Hepatic stellate cell (primary cell): Measurements from ENCODE around the gene LAS1L.
A peak's percentile ranks its signal among the peaks of the same experiment; 100 is the strongest.
"Not testable (repeated sequence)": the region's sequence is repeated elsewhere in the genome, so short reads cannot be mapped to it uniquely, and the experiment has no call there.

Experiments used
- DNase-seq: peaks from one replicate; pipeline ENCODE4 v3.0.0; 2011; ENCODE audit warnings: low spot score

Gene LAS1L

DNA sequence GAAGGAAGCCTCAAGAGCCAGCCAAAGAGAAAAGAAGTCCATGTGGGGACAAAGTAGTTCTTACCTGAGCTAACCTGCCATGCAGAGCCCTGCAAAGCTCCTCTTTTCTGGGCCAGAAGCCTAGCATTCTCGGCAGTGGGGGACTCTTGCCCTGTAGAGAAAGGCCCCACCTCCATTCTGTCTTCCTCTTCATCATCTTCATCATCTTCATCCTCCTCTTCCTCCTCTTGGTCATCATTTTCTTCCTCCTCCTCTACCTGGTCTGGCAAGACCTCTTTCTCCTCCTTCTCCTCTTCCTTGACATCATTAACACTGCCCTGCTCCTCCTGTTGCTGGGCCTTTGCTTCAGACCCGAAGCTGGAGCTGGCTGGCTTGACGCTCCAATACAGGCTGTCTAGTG is 16.7 kb downstream of the LAS1L start:
- no peak for DNase-seq

DNA sequence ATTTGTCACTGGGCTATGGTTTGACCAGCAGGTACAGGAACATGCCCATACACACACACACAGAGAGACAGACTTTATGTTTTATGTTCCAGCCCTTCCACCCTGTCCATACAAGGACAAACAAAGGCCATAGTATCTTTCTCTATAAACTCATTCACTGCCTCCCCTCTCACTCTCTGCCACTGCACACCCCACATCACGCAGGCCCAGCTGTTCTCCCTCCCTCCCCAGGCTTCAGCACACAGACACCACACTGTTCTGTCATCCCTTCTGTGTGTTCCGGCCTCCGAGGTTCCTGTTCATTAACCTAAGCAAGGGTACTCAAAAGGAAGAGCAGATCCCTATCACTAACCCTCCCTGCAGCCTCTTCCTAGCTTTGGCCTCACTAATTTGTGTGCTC is 17.8 kb downstream of the LAS1L start:
- no peak for DNase-seq

DNA sequence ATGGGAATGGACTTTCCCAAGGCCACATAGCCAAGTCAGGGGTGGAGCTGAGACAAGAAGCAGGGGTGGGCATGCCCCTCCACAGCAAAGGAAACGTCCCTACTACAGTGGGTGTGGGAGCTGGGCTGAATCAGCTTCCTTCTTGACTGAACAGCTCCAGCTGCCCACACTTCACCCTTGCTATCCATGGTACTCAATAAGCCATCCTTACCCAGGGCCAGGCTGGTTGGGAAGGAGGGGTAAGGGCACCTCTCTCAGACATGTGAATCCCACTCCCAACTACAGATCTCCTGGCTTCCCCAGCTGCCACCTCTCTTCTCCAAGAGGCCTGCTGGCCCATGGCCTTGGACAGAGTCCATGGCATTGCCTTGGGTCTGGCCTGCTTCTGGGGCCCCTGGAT is 21.0 kb downstream of the LAS1L start:
- no peak for DNase-seq

DNA sequence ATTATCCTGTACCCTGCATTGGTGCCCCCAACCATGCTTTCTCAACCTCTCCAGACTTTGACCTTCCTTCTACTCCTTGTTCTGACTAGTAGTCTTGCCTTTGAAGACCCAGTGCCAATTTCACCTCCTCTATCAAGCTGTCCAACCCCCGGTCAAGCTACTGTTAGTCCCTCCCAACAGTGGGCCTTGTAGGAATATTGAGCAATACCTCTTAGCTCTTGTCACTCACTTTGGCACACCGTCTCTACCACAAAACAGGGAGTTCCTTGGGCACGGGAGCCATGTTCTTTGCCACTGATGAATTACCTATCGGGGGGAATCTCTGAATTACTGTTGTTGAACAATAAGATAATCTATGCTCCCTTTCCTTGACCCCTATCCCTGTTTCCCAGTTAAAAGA is 25.2 kb downstream of the LAS1L start:
- no peak for DNase-seq

DNA sequence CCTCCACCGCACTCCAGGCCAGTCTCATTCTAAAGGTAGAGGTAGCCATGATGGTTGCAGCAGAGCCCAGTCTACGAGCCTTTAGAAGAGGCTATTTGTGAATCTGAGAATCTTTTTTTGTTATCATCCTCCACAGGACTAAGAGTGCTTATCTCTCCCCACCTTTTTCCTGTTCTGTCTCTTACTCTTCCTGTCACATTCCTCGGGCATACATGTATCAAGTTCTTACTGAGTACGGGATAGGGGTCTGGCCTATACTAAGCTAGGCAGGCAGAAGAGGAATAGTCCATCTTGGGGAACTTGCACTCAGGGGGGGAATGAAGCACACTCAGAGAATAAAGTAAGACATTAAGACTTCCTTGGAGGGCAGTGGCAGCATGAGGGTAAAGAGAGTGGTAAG is 25.7 kb downstream of the LAS1L start:
- DNase-seq = no peak

DNA sequence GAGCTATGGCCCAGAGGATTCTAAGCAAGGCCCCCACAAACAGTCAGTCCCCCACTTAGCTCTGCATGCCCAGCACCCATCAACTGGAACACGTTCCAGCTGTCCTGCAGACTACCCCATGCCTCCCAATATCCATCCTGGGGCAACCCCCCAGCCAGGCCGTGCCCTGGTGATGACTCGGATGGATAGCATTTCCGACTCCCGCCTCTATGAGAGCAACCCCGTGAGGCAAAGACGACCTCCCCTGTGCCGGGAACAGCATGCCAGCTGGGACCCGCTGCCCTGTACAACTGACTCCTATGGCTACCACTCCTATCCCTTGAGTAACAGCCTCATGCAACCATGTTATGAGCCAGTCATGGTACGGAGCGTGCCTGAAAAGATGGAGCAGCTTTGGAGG is 32.0 kb downstream of the LAS1L start:
- no peak for DNase-seq

DNA sequence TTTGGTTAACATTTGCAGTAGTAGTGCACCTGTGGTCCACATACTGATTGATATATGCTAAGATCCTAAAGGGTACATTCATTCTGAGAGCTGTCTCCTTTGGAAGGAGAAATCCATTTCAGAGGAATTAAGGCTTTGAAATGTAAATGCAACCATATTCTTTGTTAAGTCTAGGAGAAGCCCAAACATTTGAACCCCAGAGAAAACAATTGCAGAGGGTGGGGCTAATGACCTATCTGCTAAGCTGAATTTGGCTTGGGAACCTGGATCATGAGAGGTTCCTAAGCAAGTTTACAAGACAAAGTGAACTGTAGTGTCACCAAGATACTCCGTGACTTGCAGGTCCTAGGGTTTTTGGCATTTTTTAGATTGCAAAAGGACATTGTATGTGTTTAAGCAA is 41.2 kb downstream of the LAS1L start:
- no peak for DNase-seq

DNA sequence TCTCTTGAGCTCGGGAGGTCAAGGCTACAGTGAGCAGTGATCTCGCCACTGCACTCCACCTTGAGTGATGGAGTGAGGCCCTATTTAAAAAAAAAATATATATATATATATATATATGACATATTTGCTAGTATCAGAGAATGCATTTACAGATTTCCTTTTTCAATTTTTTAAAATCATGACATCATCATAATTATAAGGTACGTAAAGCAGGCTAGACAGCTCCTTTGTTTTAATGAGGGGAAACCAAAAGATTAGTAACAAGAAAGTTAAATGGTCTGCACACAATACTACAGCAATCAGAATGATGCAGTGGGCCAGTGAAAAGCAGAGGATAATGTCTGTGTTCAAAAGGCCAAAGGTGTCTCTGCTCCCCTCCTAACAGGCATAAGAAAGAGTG is 43.0 kb downstream of the LAS1L start:
- DNase-seq = no peak

DNA sequence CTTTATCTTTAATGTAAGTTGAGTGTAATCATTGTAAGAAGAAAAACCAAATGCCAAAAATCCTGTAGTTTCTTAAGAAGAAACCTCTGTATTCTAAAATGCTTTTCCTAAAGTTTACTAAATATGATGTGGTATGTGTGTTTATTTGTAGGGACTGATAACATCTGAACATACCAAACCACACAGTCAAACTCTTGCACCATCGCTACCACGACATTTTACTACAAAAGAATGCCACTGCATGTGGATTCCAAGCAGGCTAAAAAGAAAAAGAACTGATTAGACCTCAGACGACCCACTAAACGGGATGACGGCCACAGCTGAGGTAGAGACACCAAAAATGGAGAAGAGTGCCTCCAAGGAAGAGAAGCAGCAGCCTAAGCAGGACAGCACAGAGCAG is 46.1 kb downstream of the LAS1L start:
- no peak for DNase-seq

DNA sequence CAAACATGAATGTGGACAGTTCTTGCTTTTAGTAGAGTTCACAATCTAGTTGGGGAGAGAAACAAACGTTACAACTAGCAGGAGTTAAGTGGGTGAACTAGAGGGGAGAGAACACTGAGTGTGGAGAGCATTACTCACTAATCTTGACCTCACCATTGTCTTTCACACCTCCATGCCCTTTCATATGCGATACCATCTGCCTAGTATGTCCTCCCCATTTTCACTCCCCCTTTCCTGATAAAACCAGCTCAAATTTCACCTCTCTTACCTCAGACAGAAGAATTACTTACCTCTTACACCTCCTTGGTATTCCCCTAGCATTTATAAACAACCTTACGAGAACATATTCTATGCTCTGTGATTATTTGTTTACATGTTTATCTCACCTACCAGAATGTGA is 53.6 kb downstream of the LAS1L start:
- DNase-seq = no peak

DNA sequence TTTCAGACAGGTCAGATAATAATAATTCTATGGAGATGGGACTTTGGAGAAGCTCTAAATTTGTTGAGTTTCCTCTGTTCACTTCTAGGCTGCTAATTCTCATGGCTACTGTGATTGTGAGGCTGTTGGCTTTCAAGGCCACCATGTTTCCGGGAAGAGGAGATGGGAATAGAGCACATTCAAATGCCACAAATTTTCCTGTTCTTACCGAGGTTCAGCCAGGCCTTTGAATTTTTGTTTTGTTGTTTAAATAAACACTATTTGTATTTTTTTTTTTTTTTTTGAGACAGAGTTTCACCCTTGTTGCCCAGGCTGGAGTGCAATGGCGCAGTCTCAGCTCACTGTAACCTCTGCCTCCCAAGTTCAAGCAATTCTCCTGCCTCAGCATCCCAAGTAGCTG is 55.5 kb downstream of the LAS1L start:
- DNase-seq = not testable (repeated sequence)

DNA sequence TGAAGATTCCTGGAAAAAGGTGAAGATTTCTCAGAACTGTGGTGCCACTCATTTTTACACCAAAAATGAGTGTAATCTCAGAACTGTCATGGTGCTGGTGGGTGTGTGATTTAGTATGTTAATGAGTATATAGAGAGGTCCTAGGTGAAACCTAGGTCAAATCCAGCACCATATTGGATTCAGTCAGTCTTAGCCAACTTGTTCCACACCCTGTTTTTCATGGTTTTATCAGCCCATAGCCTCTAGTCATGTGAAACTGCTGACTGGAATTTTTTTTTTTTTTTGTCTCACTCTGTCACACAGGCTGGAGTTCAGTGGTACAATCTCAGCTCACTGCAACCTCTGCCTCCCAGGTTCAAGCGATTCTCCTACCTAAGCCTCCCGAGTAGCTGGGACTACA is 58.0 kb downstream of the LAS1L start:
- no peak for DNase-seq

DNA sequence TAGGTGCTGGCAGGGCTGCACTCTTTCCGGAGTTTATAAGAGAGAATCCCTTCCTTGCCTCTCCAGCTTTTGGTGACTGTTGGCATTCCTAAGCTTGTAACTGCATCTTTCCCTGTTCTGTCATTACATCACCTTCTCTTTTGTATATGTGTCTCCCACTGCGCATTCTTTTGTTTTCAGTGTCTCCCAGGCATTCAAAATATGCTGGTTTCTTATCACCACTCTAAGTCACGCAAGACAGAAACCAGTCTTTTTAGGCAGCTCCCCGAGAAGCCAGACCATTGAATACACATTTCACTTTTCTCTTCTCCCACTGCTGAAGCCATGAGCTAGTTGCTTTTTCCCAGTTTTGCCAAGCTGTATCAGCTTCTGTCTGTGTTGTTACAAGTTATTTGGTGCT is 71.0 kb downstream of the LAS1L start:
- peak; percentile 2 for DNase-seq
